A549 (cell line): ENCODE data around the gene OR52E8.
A peak's percentile ranks its signal among the peaks of the same experiment; 100 is the strongest.

Experiments
- MYC ChIP-seq: IDR thresholded peaks from 2 replicates; pipeline ENCODE4 v1.6.1; 2012; ENCODE audit warnings: mild to moderate bottlenecking, inconsistent platforms, low read length, improper control_type of control experiment, borderline replicate concordance
- POLR2A ChIP-seq: IDR thresholded peaks from 2 replicates; pipeline ENCODE4 v1.6.1; 2012; ENCODE audit warnings: mild to moderate bottlenecking, low read length
- RCOR1 ChIP-seq: fragments of 150-350 bp; IDR thresholded peaks from 2 replicates; pipeline ENCODE4 v1.6.1; 2014; ENCODE audit warnings: antibody characterized with exemption, low read length, low read depth
- RFX5 ChIP-seq: fragments of 450-650 bp; IDR thresholded peaks from 2 replicates; pipeline ENCODE4 v1.7.1; 2014; ENCODE audit warnings: antibody characterized with exemption, mild to moderate bottlenecking, moderate library complexity
- TF ChIP-seq, protein P1 (sequence below): fragments of >200 bp; sonication (Bioruptor Twin); formaldehyde crosslinking; IDR thresholded peaks from 3 replicates; pipeline ENCODE4 v1.5.1; 2016

DNA sequence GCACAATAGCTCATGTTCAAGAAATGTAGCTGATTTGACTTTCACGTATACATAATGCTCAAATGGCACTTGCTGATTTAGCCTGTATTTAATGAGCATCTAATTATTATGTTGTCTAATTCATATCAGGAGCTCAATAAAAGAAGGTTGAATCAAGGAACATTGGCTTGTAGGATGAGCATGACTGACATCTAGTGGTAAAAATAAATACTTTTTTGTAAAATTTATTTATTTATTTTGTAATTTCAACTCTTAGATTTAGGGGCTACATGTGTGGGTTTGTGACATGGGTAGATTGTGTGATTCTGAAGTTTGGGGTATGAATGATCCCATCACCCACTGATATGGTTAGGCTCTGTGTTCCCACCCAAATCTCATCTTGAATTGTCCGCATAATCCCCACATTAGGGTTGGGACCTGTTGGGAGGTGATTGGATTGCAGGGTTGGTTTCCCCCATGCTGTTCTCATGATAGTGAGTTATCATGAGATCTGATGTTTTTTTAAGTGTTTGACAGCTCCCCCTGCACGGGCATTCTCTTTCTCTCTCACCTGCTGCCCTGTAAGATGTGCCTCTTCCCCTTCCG is 33.8 kb upstream of the OR52E8 start:
- no peak for TF ChIP-seq RFX5
- TF ChIP-seq RCOR1: no peak
- TF ChIP-seq, protein P1, sequence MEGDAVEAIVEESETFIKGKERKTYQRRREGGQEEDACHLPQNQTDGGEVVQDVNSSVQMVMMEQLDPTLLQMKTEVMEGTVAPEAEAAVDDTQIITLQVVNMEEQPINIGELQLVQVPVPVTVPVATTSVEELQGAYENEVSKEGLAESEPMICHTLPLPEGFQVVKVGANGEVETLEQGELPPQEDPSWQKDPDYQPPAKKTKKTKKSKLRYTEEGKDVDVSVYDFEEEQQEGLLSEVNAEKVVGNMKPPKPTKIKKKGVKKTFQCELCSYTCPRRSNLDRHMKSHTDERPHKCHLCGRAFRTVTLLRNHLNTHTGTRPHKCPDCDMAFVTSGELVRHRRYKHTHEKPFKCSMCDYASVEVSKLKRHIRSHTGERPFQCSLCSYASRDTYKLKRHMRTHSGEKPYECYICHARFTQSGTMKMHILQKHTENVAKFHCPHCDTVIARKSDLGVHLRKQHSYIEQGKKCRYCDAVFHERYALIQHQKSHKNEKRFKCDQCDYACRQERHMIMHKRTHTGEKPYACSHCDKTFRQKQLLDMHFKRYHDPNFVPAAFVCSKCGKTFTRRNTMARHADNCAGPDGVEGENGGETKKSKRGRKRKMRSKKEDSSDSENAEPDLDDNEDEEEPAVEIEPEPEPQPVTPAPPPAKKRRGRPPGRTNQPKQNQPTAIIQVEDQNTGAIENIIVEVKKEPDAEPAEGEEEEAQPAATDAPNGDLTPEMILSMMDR: peak; percentile 55
- TF ChIP-seq POLR2A: no peak
- TF ChIP-seq MYC: no peak
